ENCODE measurements around the gene ARID1B. TPM values are rescaled to one million over a fixed set of nuclear protein-coding genes. Genes with fewer than 3 reads are reported as not detected.

Gene ARID1B
- total RNA-seq, 1 experiment from 2014 or later = 91.7 TPM

- ChIA-PET POLR2A (interaction anchor here (0.6 kb wide), 1 partner anchor 49 kb away, joined by 3 read pairs; no protein-coding TSS in a partner anchor), CTCF (no interaction called here)
- Histone ChIP-seq H3K27me3 (ENCODE audit: control insufficient read depth, insufficient read depth, low read length) (no peaks in the 10 kb centered on the region), H3K9me3 (ENCODE audit: control insufficient read depth, insufficient read depth, low read depth, low read length) (no peaks in the 10 kb centered on the region), H3K4me3 (ENCODE audit: low read depth in 2 of 2, low read length in 2 of 2) (no peak overlapping the region), H3K36me3 (ENCODE audit: control insufficient read depth, insufficient read depth, low read length) (peaks cover 8% of the 10 kb centered on the region), H3K4me1 (ENCODE audit: control insufficient read depth, insufficient read depth, low read length) (peaks cover 32% of the 10 kb centered on the region), H3K27ac (ENCODE audit: low read length) (peak overlapping the region; percentile 40; the same call in 1 of the 2 replicates)
- no peak for TF ChIP-seq TCF7L2 (IDR thresholded peaks at IDR 0.05; ENCODE audit: low read depth, low read length)
- no peak for TF ChIP-seq SIN3A (IDR thresholded peaks at IDR 0.05; ENCODE audit: borderline replicate concordance, insufficient read depth, low read depth, low read length)
- TF ChIP-seq REST (IDR thresholded peaks at IDR 0.05; ENCODE audit: insufficient read depth in 1 of 2, low read depth in 2 of 2, low read length in 1 of 2) = no peak
- no peak for TF ChIP-seq POLR2AphosphoS5 (IDR thresholded peaks at IDR 0.05; ENCODE audit: low read depth, low read length)
- no peak for TF ChIP-seq CTCF (IDR thresholded peaks at IDR 0.05)
- DNase-seq (ENCODE audit: low read depth, low spot score) = no peak
- TSS peak; percentile 15 for BruUV-seq (replicated peaks)
- no peak for ATAC-seq
- intact Hi-C loops (cut with micrococcal nuclease; ENCODE audit: unreplicated experiment) = no loop called here
- in situ Hi-C loops (cut with HindIII; ENCODE audit: low pct_unique_long_range_greater_than_20kb, low sequenced_read_pairs) = no loop called here
Measured at GRCh38 chr6:157151989-157152388, 374.8 kb downstream of the ARID1B start.

DNA sequence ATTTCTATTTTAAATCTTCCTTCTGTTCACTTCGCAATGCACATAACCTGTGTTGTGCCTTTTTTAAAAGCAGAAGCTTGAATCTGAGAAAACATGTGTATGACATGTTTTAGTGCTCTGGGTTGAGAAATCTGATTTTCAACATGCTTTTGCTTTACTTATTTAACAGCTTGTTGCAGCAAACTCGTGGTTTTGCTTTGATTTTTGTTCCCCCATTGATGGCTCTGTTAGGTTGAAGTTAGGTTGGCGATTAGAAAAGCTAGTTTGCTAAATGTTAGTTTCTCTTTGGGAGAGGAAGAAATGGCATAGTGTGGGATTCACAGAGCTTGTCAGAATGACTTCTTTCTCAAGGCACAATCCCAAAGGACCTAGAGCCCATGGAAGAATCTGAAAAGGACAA, 375.4 kb downstream of the ARID1B start:
- ATAC-seq (no peak), DNase-seq (ENCODE audit: low read depth, low spot score) (no peak)
- no peak for TF ChIP-seq TCF7L2 (IDR thresholded peaks at IDR 0.05; ENCODE audit: low read depth, low read length)
- no peak for TF ChIP-seq CTCF (IDR thresholded peaks at IDR 0.05)
- TF ChIP-seq POLR2AphosphoS5 (IDR thresholded peaks at IDR 0.05; ENCODE audit: low read depth, low read length) = no peak
- TF ChIP-seq REST (IDR thresholded peaks at IDR 0.05; ENCODE audit: insufficient read depth in 1 of 2, low read depth in 2 of 2, low read length in 1 of 2) = no peak
- TF ChIP-seq SIN3A (IDR thresholded peaks at IDR 0.05; ENCODE audit: borderline replicate concordance, insufficient read depth, low read depth, low read length) = no peak
- peaks cover 8% of the 10 kb centered on the region for H3K36me3 ChIP-seq (ENCODE audit: control insufficient read depth, insufficient read depth, low read length)
- no TSS peak for BruUV-seq (replicated peaks)
- ChIA-PET POLR2A (interaction anchor here (0.6 kb wide), 1 partner anchor 49 kb away, joined by 3 read pairs; no protein-coding TSS in a partner anchor), CTCF (no interaction called here)
- peaks cover 32% of the 10 kb centered on the region for H3K4me1 ChIP-seq (ENCODE audit: control insufficient read depth, insufficient read depth, low read length)
- no peaks in the 10 kb centered on the region for H3K9me3 ChIP-seq (ENCODE audit: control insufficient read depth, insufficient read depth, low read depth, low read length)
- no peaks in the 10 kb centered on the region for H3K27me3 ChIP-seq (ENCODE audit: control insufficient read depth, insufficient read depth, low read length)
- peak overlapping the region; percentile 52; the same call in 1 of the 2 replicates for H3K27ac ChIP-seq (ENCODE audit: low read length)
- no peak overlapping the region for H3K4me3 ChIP-seq (ENCODE audit: low read depth in 2 of 2, low read length in 2 of 2)
- in situ Hi-C loops (cut with HindIII; ENCODE audit: low pct_unique_long_range_greater_than_20kb, low sequenced_read_pairs) = no loop called here
- intact Hi-C loops (cut with micrococcal nuclease; ENCODE audit: unreplicated experiment) = no loop called here
